Glutamatergic neuron (in vitro differentiated cells): ENCODE results near the gene TMEM247. TPM values are rescaled to one million over a fixed set of nuclear protein-coding genes. Genes with fewer than 3 reads are reported as not detected.
"Not testable (repeated sequence)": the region's sequence is repeated elsewhere in the genome, so short reads cannot be mapped to it uniquely, and the experiment has no call there.

Source experiments
- DNase-seq: peaks from one replicate; pipeline ENCODE4 v3.0.0; 2022
- H3K27ac Mint-ChIP-seq: one replicate; pipeline ENCODE4 v1.8.0; 2020; ENCODE audit warnings: mild to moderate bottlenecking, mixed read lengths, inconsistent platforms; ENCODE audit not compliant: unreplicated experiment
- H3K27me3 Mint-ChIP-seq: one replicate; pipeline ENCODE4 v1.8.0; 2020; ENCODE audit warnings: mild to moderate bottlenecking, moderate library complexity, mixed read lengths, inconsistent platforms; ENCODE audit not compliant: unreplicated experiment
- H3K36me3 Mint-ChIP-seq: one replicate; pipeline ENCODE4 v1.8.0; 2020; ENCODE audit warnings: mild to moderate bottlenecking, mixed read lengths, inconsistent platforms; ENCODE audit not compliant: unreplicated experiment
- H3K4me1 Mint-ChIP-seq: one replicate; pipeline ENCODE4 v1.8.0; 2020; ENCODE audit warnings: mild to moderate bottlenecking, low read depth, mixed read lengths, inconsistent platforms; ENCODE audit not compliant: unreplicated experiment
- H3K4me3 Mint-ChIP-seq: one replicate; pipeline ENCODE4 v1.8.0; 2020; ENCODE audit warnings: mild to moderate bottlenecking, mixed read lengths, inconsistent platforms; ENCODE audit not compliant: unreplicated experiment
- H3K9me3 Mint-ChIP-seq: one replicate; pipeline ENCODE4 v1.8.0; 2020; ENCODE audit warnings: mild to moderate bottlenecking, moderate library complexity, mixed read lengths, inconsistent platforms; ENCODE audit not compliant: unreplicated experiment
- CTCF ChIP-seq: fragments of 200-600 bp; sonication (generic); IDR thresholded peaks from one replicate; pipeline ENCODE4 v1.5.0; 2021; ENCODE audit not compliant: partially characterized antibody, unreplicated experiment
- total RNA-seq: library from RNA; stranded (reverse); fragmentation: NEBNext Ultra II Directional; extraction: Animal tissue kit (Norgen Biotek cat#: 25700); gene quantifications from one replicate; pipeline ENCODE4 v1.2.1, GENCODE V29; 2021; ENCODE audit not compliant: unreplicated experiment

The TMEM247 gene
- total RNA-seq, 1 donor from 2014 or later, result not detected

DNA sequence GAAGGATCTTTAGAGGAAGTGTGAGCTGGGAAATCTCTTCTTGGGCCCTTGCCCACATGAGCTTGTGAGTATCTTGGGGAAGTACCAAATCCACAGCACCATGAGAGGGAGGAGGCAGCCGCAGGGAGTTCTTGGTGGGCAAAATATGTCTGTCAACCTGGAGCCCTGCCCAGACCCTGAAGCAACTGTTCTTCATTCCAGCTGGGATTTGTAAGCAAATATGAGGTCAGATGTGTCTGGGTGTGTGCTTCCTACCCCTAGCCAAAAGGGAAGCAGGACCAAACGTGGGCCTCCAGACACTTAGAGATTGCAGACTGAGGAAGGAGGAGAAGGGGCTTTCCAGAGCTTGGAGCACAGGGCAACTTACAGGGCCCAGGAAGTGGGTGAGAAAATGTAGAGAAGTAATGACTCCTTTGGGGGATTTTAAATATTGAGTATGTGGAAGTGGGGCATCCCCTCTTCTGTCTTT is 41.9 kb downstream of the TMEM247 start:
- no peaks in the 10 kb centered on the region for H3K27me3 Mint-ChIP-seq
- TF ChIP-seq CTCF, result no peak
- DNase-seq, result no peak
- peaks cover 3% of the 10 kb centered on the region for H3K4me1 Mint-ChIP-seq
- H3K36me3 Mint-ChIP-seq, result peaks cover 18% of the 10 kb centered on the region
- no peak overlapping the region for H3K27ac Mint-ChIP-seq
- no peak overlapping the region for H3K4me3 Mint-ChIP-seq
- no peaks in the 10 kb centered on the region for H3K9me3 Mint-ChIP-seq

DNA sequence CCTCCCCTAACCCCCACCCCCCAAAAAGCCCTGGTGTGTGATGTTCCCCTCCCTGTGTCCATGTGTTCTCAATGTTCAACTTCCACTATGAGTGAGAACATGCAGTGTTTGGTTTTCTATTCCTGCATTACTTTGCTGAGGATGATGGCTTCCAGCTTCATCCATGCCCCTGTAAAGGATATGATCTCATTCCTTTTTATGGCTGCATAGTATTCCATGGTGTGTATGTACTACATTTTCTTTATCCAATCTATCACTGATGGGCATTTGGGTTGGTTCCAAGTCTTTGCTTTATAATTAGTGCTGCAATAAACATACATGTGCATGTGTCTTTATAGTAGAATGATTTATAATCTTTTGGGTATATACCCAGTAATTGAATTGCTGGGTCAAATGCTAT is 43.0 kb downstream of the TMEM247 start:
- DNase-seq, H3K9me3 Mint-ChIP-seq, H3K4me3 Mint-ChIP-seq, H3K27ac Mint-ChIP-seq, H3K4me1 Mint-ChIP-seq, H3K27me3 Mint-ChIP-seq: not testable (repeated sequence)
- peaks cover 18% of the 10 kb centered on the region for H3K36me3 Mint-ChIP-seq

DNA sequence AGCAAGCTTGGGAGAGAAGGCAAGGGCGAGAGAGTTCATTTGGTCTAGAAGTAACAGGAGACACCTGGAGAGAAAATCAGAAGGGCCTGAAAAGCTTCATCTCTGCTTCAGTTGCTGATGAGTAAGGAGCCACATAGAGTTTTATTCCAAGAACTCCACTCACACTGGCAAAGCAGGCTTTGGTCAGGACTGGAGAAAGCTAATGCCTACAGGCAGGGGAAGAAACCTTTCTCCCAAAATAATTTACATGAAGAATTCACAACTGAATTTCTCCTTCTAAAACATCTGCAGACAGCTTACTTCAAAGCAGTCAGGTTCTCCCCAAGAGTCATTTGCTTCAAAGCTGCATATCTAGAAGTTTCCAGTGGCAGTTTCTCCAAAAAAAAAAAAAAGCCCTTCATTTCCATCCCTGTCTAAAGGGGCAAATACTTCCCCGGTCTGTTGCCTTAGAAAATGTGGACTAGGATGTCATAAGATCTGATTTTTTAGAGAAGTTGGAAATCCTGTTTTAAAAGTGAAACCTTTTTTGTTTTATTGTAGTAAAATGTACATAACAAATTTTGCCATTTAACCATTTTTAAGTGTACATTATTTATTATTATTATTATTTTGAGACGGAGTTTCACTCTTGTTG is 46.3 kb downstream of the TMEM247 start:
- Mint-ChIP-seq H3K27ac (no peak overlapping the region), H3K4me3 (no peak overlapping the region), H3K27me3 (no peaks in the 10 kb centered on the region), H3K4me1 (no peaks in the 10 kb centered on the region), H3K9me3 (no peaks in the 10 kb centered on the region), H3K36me3 (peaks cover 18% of the 10 kb centered on the region)
- TF ChIP-seq CTCF, result no peak
- no peak for DNase-seq

DNA sequence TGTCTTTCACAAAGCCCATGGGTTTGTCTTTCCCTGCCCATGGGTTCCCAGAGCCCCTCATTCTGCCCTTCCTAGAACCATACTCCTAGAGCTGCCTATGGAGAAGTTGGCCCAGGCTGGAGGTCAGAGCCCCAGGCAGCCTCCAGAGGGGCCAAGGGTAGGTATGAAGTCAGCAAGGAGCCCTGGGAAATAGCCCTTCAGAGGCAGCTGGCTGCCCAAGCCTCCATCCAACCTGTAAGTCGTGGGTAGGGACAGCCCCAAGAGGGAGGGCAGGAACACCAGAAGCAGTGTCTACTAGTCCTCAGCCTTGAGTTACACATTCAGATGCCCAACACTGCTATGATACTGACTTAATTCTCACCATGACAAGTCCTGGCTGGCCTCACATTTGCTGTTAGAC is 49.5 kb downstream of the TMEM247 start:
- no peak overlapping the region for H3K4me3 Mint-ChIP-seq
- no peaks in the 10 kb centered on the region for H3K4me1 Mint-ChIP-seq
- no peak for DNase-seq
- no peak for TF ChIP-seq CTCF
- H3K9me3 Mint-ChIP-seq, result no peaks in the 10 kb centered on the region
- H3K27ac Mint-ChIP-seq, result no peak overlapping the region
- peaks cover 10% of the 10 kb centered on the region for H3K36me3 Mint-ChIP-seq
- H3K27me3 Mint-ChIP-seq, result no peaks in the 10 kb centered on the region

GRCh38 chr2:46530639-46531038 is 51.3 kb downstream of the TMEM247 start:
- no peak for DNase-seq
- H3K4me3 Mint-ChIP-seq, result no peak overlapping the region
- no peaks in the 10 kb centered on the region for H3K4me1 Mint-ChIP-seq
- no peaks in the 10 kb centered on the region for H3K9me3 Mint-ChIP-seq
- no peaks in the 10 kb centered on the region for H3K27me3 Mint-ChIP-seq
- TF ChIP-seq CTCF, result no peak
- no peaks in the 10 kb centered on the region for H3K36me3 Mint-ChIP-seq
- H3K27ac Mint-ChIP-seq, result no peak overlapping the region

DNA sequence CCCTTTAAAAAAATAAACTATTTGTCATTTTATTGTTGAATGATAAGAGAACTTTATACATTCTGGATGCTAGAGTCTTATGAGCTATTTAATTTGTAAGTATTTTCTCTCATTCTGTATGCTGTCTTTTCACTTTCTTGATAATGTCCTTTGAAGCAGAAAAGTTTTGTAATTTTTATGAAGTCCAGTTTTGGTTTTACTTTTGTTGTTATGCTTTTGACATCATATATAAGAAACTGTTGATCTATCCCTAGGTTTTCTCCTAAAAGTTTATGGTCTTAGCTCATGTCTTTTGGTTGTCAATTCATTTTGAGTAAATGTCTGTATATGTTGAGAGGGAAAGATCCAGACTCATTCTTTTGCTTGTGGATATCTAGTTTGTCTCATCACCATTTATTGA is 52.5 kb downstream of the TMEM247 start:
- Mint-ChIP-seq H3K4me1 (no peaks in the 10 kb centered on the region), H3K27me3 (no peaks in the 10 kb centered on the region), H3K9me3 (no peaks in the 10 kb centered on the region), H3K4me3 (no peak overlapping the region), H3K36me3 (peaks cover 4% of the 10 kb centered on the region), H3K27ac (no peak overlapping the region)
- no peak for TF ChIP-seq CTCF
- DNase-seq, result no peak
